ENCODE data around the gene TAF13. TPM values are rescaled to one million over a fixed set of nuclear protein-coding genes. Genes with fewer than 3 reads are reported as not detected.
A peak's percentile ranks its signal among the peaks of the same experiment; 100 is the strongest.

TAF13 gene
- total and polyA plus RNA-seq, 9 of the 15 experiments (the other 6 are each of a cell fraction or from before 2014, with no cell fraction given), result 14.9 to 77.2 (median 38.7) TPM

- peak; percentile 17 for TF ChIP-seq PRDM10 (IDR thresholded peaks at IDR 0.05; ENCODE audit: partially characterized antibody)
- no peak for TF ChIP-seq ZFP30 (CRISPR knock-in tag; IDR thresholded peaks at IDR 0.05; ENCODE audit: borderline replicate concordance)
- TF ChIP-seq FOXM1 (IDR thresholded peaks at IDR 0.05; ENCODE audit: low read depth), result peak; percentile 68
- no peak for TF ChIP-seq FOXM1 (CRISPR knock-in tag; IDR thresholded peaks at IDR 0.05; ENCODE audit: low read depth)
- TF ChIP-seq BHLHE40 (IDR thresholded peaks at IDR 0.05; ENCODE audit: low read length), result peak; percentile 45; the same call in 1 of the 2 replicates
Measured at GRCh38 chr1:109075531-109076490, at the start of gene TAF13 (continued).

- 70% methylated on average over 5 of the region's 5 CpGs for WGBS (ENCODE audit: insufficient coverage, low coverage, missing lambda C conversion rate)
- Histone ChIP-seq H3K4me1 (replicated peaks in 1 of 2; ENCODE audit: control insufficient read depth in 2 of 2, insufficient read depth in 2 of 2, low read length in 2 of 2) (peaks cover 0 to 2% of the 10 kb centered on the region in 2 experiments; a peak in 1 of 5 replicates), H3K9me1 (ENCODE audit: control insufficient read depth, insufficient read depth, low read length) (no peaks in the 10 kb centered on the region), H3K9me3 (replicated peaks; ENCODE audit: control insufficient read depth, insufficient read depth, low read depth, low read length) (no peaks in the 10 kb centered on the region), H3K27ac (ENCODE audit: extremely low read depth, low read depth, low read length) (no peak overlapping the region), H3K36me3 (ENCODE audit: control insufficient read depth, insufficient read depth, low read length) (no peaks in the 10 kb centered on the region), H4K20me1 (replicated peaks; ENCODE audit: control insufficient read depth, insufficient read depth, low read length) (no peaks in the 10 kb centered on the region), H3K4me3 (no peak overlapping the region), H3K4me2 (ENCODE audit: insufficient read depth, low read length) (no peak overlapping the region), H3K79me2 (ENCODE audit: control insufficient read depth, insufficient read depth, low read length) (no peaks in the 10 kb centered on the region), H3K9ac (ENCODE audit: insufficient read depth in 1 of 2, low read depth in 2 of 2, low read length in 2 of 2) (no peak overlapping the region), H3K27me3 (ENCODE audit: control insufficient read depth in 2 of 2, insufficient read depth in 2 of 2, low read length in 2 of 2) (no peaks in the 10 kb centered on the region), H2AFZ (ENCODE audit: low read depth, low read length) (no peak overlapping the region)
- intact Hi-C loops (cut with micrococcal nuclease), result no loop called here
- no peak for ATAC-seq
- CTCF ChIA-PET (ENCODE audit: low intra/inter-chr PET ratio), result no interaction called here
- in situ Hi-C loops (cut with MboI), result no loop called here
- POLR2A ChIA-PET, result interaction anchor here (0.6 to 1.2 kb wide), 3 partner anchors 12 to 123 kb away, joined by 3 to 4 read pairs (median 3); no protein-coding TSS in a partner anchor
- no TSS peak for BruUV-seq (replicated peaks)
- no peak for FAIRE-seq
- no peak for DNase-seq (ENCODE audit: extremely low read depth in 1 of 4, low spot score in 3 of 4)
- TF ChIP-seq ZNF717 (CRISPR knock-in tag; IDR thresholded peaks at IDR 0.05), result no peak
- TF ChIP-seq RUNX1 (IDR thresholded peaks at IDR 0.05; ENCODE audit: low read depth), result no peak
- no peak for TF ChIP-seq FOXA3 (CRISPR knock-in tag; conservative IDR thresholded peaks at IDR 0.05 in 1 of 2, IDR thresholded peaks at IDR 0.05 in 1 of 2)
- TF ChIP-seq THRAP3 (IDR thresholded peaks at IDR 0.05; ENCODE audit: borderline replicate concordance), result no peak
- TF ChIP-seq ZHX1 (conservative IDR thresholded peaks at IDR 0.05; ENCODE audit: low read length), result no peak
- TF ChIP-seq NBN (IDR thresholded peaks at IDR 0.05; ENCODE audit: low read depth), result no peak
- no peak for TF ChIP-seq U2AF2 (optimal IDR thresholded peaks at IDR 0.05; ENCODE audit: low read depth, low read length)
- no peak for TF ChIP-seq CBFB (CRISPR knock-in tag; IDR thresholded peaks at IDR 0.05)
Measured at GRCh38 chr1:109120356-109120755, 44.6 kb upstream of the TAF13 start.
